Transverse colon (tissue), 4 donors: Measurements from ENCODE around the gene NSD1.

ENCODE experiments used
- CTCF ChIP-seq, 5 experiments: fragments of 200-600 bp in 3 of 5; fragments of 450-650 bp in 2 of 5; sonication (generic) in 3 of 5; IDR thresholded peaks; 1 replicate in 2 of 5; 2 replicates in 3 of 5; pipeline ENCODE4 v1.5.1; 2016 to 2017; ENCODE audit warnings: antibody characterized with exemption in 5 of 5, inconsistent platforms in 3 of 5, mild to moderate bottlenecking in 2 of 5, moderate library complexity in 1 of 5
- POLR2AphosphoS5 ChIP-seq, 3 donors: sonication (generic); formaldehyde crosslinking; IDR thresholded peaks; one replicate each; pipeline ENCODE4 v1.6.1; 2016; ENCODE audit warnings: antibody characterized with exemption in 3 of 3

- TF ChIP-seq CTCF (IDR thresholded peaks at IDR 0.05): no peak
- no peak for TF ChIP-seq POLR2AphosphoS5 (IDR thresholded peaks at IDR 0.05)
Observed at GRCh38 chr5:177320879-177321278, 187.3 kb downstream of the NSD1 start.
